ENCODE results near the gene LALBA. TPM values are rescaled to one million over a fixed set of nuclear protein-coding genes. Genes with fewer than 3 reads are reported as not detected.

Gene LALBA
- total RNA-seq, 1 experiment from 2014 or later, result not detected

DNA sequence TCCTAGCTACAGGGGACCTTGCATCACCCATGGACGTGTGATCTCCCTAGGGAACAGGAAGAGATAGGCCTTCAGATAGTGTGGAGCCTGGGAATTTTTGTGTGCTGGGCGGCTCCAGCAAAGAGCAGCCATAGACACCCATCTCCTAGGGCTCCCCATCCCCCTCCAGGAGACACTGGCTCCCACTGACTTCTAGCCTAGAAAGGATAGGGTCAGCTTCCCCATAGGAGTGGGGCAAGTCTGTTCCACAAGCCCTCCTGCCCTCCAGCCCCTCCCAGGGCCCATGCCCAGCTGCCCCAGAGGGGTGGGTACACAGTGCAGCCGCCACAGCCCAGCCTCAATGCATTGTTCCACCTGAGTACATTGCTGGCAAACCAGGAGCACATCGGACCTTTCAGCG is 16.5 kb upstream of the LALBA start:
- intact Hi-C loops (cut with micrococcal nuclease; ENCODE audit: unreplicated experiment), result no loop called here
- in situ Hi-C loops (cut with HindIII; ENCODE audit: low pct_unique_long_range_greater_than_20kb, low sequenced_read_pairs), result no loop called here
- H3K4me1 ChIP-seq (ENCODE audit: control insufficient read depth, insufficient read depth, low read length), result no peaks in the 10 kb centered on the region
- peaks cover 9% of the 10 kb centered on the region for H3K27me3 ChIP-seq (ENCODE audit: control insufficient read depth, insufficient read depth, low read length)
- no peak for TF ChIP-seq SIN3A (IDR thresholded peaks at IDR 0.05; ENCODE audit: borderline replicate concordance, insufficient read depth, low read depth, low read length)
- TF ChIP-seq TCF7L2 (IDR thresholded peaks at IDR 0.05; ENCODE audit: low read depth, low read length), result no peak
- TF ChIP-seq, protein P1, sequence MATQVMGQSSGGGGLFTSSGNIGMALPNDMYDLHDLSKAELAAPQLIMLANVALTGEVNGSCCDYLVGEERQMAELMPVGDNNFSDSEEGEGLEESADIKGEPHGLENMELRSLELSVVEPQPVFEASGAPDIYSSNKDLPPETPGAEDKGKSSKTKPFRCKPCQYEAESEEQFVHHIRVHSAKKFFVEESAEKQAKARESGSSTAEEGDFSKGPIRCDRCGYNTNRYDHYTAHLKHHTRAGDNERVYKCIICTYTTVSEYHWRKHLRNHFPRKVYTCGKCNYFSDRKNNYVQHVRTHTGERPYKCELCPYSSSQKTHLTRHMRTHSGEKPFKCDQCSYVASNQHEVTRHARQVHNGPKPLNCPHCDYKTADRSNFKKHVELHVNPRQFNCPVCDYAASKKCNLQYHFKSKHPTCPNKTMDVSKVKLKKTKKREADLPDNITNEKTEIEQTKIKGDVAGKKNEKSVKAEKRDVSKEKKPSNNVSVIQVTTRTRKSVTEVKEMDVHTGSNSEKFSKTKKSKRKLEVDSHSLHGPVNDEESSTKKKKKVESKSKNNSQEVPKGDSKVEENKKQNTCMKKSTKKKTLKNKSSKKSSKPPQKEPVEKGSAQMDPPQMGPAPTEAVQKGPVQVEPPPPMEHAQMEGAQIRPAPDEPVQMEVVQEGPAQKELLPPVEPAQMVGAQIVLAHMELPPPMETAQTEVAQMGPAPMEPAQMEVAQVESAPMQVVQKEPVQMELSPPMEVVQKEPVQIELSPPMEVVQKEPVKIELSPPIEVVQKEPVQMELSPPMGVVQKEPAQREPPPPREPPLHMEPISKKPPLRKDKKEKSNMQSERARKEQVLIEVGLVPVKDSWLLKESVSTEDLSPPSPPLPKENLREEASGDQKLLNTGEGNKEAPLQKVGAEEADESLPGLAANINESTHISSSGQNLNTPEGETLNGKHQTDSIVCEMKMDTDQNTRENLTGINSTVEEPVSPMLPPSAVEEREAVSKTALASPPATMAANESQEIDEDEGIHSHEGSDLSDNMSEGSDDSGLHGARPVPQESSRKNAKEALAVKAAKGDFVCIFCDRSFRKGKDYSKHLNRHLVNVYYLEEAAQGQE (IDR thresholded peaks at IDR 0.05; ENCODE audit: insufficient read depth in 1 of 2, low read depth in 2 of 2, low read length in 1 of 2), result no peak
- no peak for TF ChIP-seq POLR2AphosphoS5 (IDR thresholded peaks at IDR 0.05; ENCODE audit: low read depth, low read length)
- TF ChIP-seq, protein P2, sequence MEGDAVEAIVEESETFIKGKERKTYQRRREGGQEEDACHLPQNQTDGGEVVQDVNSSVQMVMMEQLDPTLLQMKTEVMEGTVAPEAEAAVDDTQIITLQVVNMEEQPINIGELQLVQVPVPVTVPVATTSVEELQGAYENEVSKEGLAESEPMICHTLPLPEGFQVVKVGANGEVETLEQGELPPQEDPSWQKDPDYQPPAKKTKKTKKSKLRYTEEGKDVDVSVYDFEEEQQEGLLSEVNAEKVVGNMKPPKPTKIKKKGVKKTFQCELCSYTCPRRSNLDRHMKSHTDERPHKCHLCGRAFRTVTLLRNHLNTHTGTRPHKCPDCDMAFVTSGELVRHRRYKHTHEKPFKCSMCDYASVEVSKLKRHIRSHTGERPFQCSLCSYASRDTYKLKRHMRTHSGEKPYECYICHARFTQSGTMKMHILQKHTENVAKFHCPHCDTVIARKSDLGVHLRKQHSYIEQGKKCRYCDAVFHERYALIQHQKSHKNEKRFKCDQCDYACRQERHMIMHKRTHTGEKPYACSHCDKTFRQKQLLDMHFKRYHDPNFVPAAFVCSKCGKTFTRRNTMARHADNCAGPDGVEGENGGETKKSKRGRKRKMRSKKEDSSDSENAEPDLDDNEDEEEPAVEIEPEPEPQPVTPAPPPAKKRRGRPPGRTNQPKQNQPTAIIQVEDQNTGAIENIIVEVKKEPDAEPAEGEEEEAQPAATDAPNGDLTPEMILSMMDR (IDR thresholded peaks at IDR 0.05), result no peak
- ATAC-seq (no peak), DNase-seq (ENCODE audit: low read depth, low spot score) (no peak)
- H3K9me3 ChIP-seq (ENCODE audit: control insufficient read depth, insufficient read depth, low read depth, low read length), result no peaks in the 10 kb centered on the region
- CTCF ChIA-PET, result no interaction called here
- no peaks in the 10 kb centered on the region for H3K36me3 ChIP-seq (ENCODE audit: control insufficient read depth, insufficient read depth, low read length)
- H3K4me3 ChIP-seq (ENCODE audit: low read depth in 2 of 2, low read length in 2 of 2), result no peak overlapping the region
- H3K27ac ChIP-seq (ENCODE audit: low read length), result no peak overlapping the region
- no TSS peak for BruUV-seq (replicated peaks)
- POLR2A ChIA-PET, result no interaction called here

DNA sequence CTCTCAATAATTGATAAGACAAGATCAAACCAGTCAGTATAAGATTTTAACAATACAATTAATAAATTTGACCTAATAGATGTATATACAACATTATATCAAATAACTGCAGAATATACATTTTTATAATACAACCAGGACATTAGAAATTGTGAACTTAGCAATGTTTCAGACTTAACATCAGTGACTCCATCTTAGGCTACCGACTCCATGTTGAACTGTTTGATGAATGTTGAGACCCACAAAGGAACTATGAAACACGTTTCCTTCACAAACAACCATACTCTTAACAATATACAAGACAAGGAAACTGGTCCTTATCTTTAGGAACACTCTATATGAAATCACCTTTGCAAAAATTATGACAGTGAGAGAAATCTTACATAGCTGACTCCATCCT is 13.9 kb upstream of the LALBA start:
- TF ChIP-seq, protein P1 (IDR thresholded peaks at IDR 0.05; ENCODE audit: insufficient read depth in 1 of 2, low read depth in 2 of 2, low read length in 1 of 2), result no peak
- no peak for TF ChIP-seq POLR2AphosphoS5 (IDR thresholded peaks at IDR 0.05; ENCODE audit: low read depth, low read length)
- TF ChIP-seq, protein P2 (IDR thresholded peaks at IDR 0.05), result no peak
- TF ChIP-seq SIN3A (IDR thresholded peaks at IDR 0.05; ENCODE audit: borderline replicate concordance, insufficient read depth, low read depth, low read length), result no peak
- no peak for TF ChIP-seq TCF7L2 (IDR thresholded peaks at IDR 0.05; ENCODE audit: low read depth, low read length)
- ChIA-PET POLR2A (no interaction called here), CTCF (interaction anchor here (0.6 kb wide), 1 partner anchor 9 kb away, joined by 3 read pairs; no protein-coding TSS in a partner anchor)
- DNase-seq (ENCODE audit: low read depth, low spot score) (no peak), ATAC-seq (no peak)
- in situ Hi-C loops (cut with HindIII; ENCODE audit: low pct_unique_long_range_greater_than_20kb, low sequenced_read_pairs) (no loop called here), intact Hi-C loops (cut with micrococcal nuclease; ENCODE audit: unreplicated experiment) (no loop called here)
- Histone ChIP-seq H3K27ac (ENCODE audit: low read length) (no peak overlapping the region), H3K4me1 (ENCODE audit: control insufficient read depth, insufficient read depth, low read length) (no peaks in the 10 kb centered on the region), H3K36me3 (ENCODE audit: control insufficient read depth, insufficient read depth, low read length) (no peaks in the 10 kb centered on the region), H3K27me3 (ENCODE audit: control insufficient read depth, insufficient read depth, low read length) (peaks cover 5% of the 10 kb centered on the region; the same call in 1 of the 2 replicates), H3K4me3 (ENCODE audit: low read depth in 2 of 2, low read length in 2 of 2) (no peak overlapping the region), H3K9me3 (ENCODE audit: control insufficient read depth, insufficient read depth, low read depth, low read length) (no peaks in the 10 kb centered on the region)
- no TSS peak for BruUV-seq (replicated peaks)
